H9 (cell line): ENCODE data around the gene HIPK3. TPM values are rescaled to one million over a fixed set of nuclear protein-coding genes. Genes with fewer than 3 reads are reported as not detected.

Source experiments
- DNase-seq: peaks from one replicate; pipeline ENCODE4 v3.0.0-alpha.2; 2017
- H2AFZ ChIP-seq: one replicate; pipeline ENCODE4 v1.6.1; 2013; ENCODE audit warnings: mild to moderate bottlenecking, low read length, control low read depth, moderate library complexity
- H2AK5ac ChIP-seq: 2 replicates; pipeline ENCODE4 v1.6.1; 2013; ENCODE audit warnings: low read length, control low read depth, mixed read lengths; ENCODE audit not compliant: insufficient read length
- H2BK120ac ChIP-seq: one replicate; pipeline ENCODE4 v1.6.1; 2013; ENCODE audit warnings: low read depth, mild to moderate bottlenecking, low read length, control low read depth, inconsistent platforms; ENCODE audit not compliant: poor library complexity, severe bottlenecking
- H2BK12ac ChIP-seq: 2 replicates; pipeline ENCODE4 v1.6.1; 2013; ENCODE audit warnings: low read length, control low read depth, mixed read lengths, low read depth; ENCODE audit not compliant: insufficient read length
- H2BK15ac ChIP-seq: 2 replicates; pipeline ENCODE4 v1.6.1; 2013; ENCODE audit warnings: low read depth, low read length, control low read depth
- H2BK20ac ChIP-seq: one replicate; pipeline ENCODE4 v1.6.1; 2013; ENCODE audit warnings: low read depth, mild to moderate bottlenecking, low read length, control low read depth, inconsistent platforms; ENCODE audit not compliant: poor library complexity, severe bottlenecking
- H2BK5ac ChIP-seq: 2 replicates; pipeline ENCODE4 v1.6.1; 2013; ENCODE audit warnings: low read length, control low read depth, mixed read lengths; ENCODE audit not compliant: insufficient read length
- H3K14ac ChIP-seq: 2 replicates; pipeline ENCODE4 v1.6.1; 2013; ENCODE audit warnings: low read length, control low read depth; ENCODE audit not compliant: insufficient read depth
- H3K18ac ChIP-seq: 2 replicates; pipeline ENCODE4 v1.6.1; 2013; ENCODE audit warnings: low read depth, mild to moderate bottlenecking, mixed read lengths, low read length, control low read depth; ENCODE audit not compliant: insufficient read length
- H3K23ac ChIP-seq: 2 replicates; pipeline ENCODE4 v1.6.1; 2013; ENCODE audit warnings: low read length, control low read depth, mixed read lengths, low read depth; ENCODE audit not compliant: insufficient read length
- H3K23me2 ChIP-seq: 2 replicates; pipeline ENCODE4 v1.6.1; 2013; ENCODE audit warnings: low read depth, mild to moderate bottlenecking, mixed read lengths, low read length, control low read depth; ENCODE audit not compliant: insufficient read length, poor library complexity, severe bottlenecking
- H3K27ac ChIP-seq: 2 replicates; pipeline ENCODE4 v1.5.1; 2013; ENCODE audit warnings: low read length, control low read depth, mixed read lengths, low read depth; ENCODE audit not compliant: insufficient read length
- H3K27me3 ChIP-seq: 2 replicates; pipeline ENCODE4 v1.6.1; 2013; ENCODE audit warnings: low read length, control low read depth, inconsistent platforms; ENCODE audit not compliant: insufficient read depth
- H3K4ac ChIP-seq: 2 replicates; pipeline ENCODE4 v1.6.1; 2013; ENCODE audit warnings: low read depth, mild to moderate bottlenecking, control low read depth, inconsistent platforms, low read length, moderate library complexity
- H3K4me1 ChIP-seq: 2 replicates; pipeline ENCODE4 v1.6.1; 2013; ENCODE audit warnings: low read length, control low read depth, inconsistent platforms; ENCODE audit not compliant: insufficient read depth
- H3K4me2 ChIP-seq: 2 replicates; pipeline ENCODE4 v1.6.1; 2013; ENCODE audit warnings: low read length, control low read depth, mixed read lengths; ENCODE audit not compliant: insufficient read length, insufficient read depth
- H3K56ac ChIP-seq: 2 replicates; pipeline ENCODE4 v1.6.1; 2013; ENCODE audit warnings: low read depth, mild to moderate bottlenecking, mixed read lengths, low read length, control low read depth; ENCODE audit not compliant: insufficient read length
- H3K79me1 ChIP-seq: 2 replicates; pipeline ENCODE4 v1.6.1; 2013; ENCODE audit warnings: low read depth, mild to moderate bottlenecking, moderate library complexity, low read length, control low read depth, inconsistent platforms; ENCODE audit not compliant: insufficient read depth, poor library complexity, severe bottlenecking
- H3K79me2 ChIP-seq: 2 replicates; pipeline ENCODE4 v1.6.1; 2013; ENCODE audit warnings: low read length, control low read depth, inconsistent platforms; ENCODE audit not compliant: insufficient read depth
- H3K9ac ChIP-seq: 2 replicates; pipeline ENCODE4 v1.6.1; 2013; ENCODE audit warnings: low read length, control low read depth, mixed read lengths; ENCODE audit not compliant: insufficient read length; ENCODE audit errors: extremely low read depth
- H3K9me3 ChIP-seq: one replicate; pipeline ENCODE4 v1.6.1; 2013; ENCODE audit warnings: low read depth, low read length, inconsistent platforms; ENCODE audit not compliant: control insufficient read depth
- H3T11ph ChIP-seq: one replicate; pipeline ENCODE4 v1.6.1; 2013; ENCODE audit warnings: mild to moderate bottlenecking, low read length, control low read depth, inconsistent platforms
- H4K20me1 ChIP-seq: one replicate; pipeline ENCODE4 v1.6.1; 2013; ENCODE audit not compliant: control insufficient read depth, insufficient read length, insufficient read depth
- H4K5ac ChIP-seq: 2 replicates; pipeline ENCODE4 v1.6.1; 2013; ENCODE audit warnings: low read depth, mild to moderate bottlenecking, mixed read lengths, low read length, control low read depth; ENCODE audit not compliant: insufficient read length
- H4K8ac ChIP-seq: replicated peaks from 2 replicates; pipeline ENCODE4 v1.6.1; 2013; ENCODE audit warnings: low read length, control low read depth, mixed read lengths, low read depth; ENCODE audit not compliant: insufficient read length
- H4K91ac ChIP-seq: 2 replicates; pipeline ENCODE4 v1.6.1; 2013; ENCODE audit warnings: low read depth, mild to moderate bottlenecking, moderate library complexity, mixed read lengths, low read length, control low read depth; ENCODE audit not compliant: insufficient read length
- H3K27ac Mint-ChIP-seq, 3 experiments: 2 replicates in 2 of 3; 3 replicates in 1 of 3; pipeline ENCODE4 v1.8.0; 2020 to 2021; ENCODE audit warnings: mixed read lengths in 3 of 3, mild to moderate bottlenecking in 1 of 3, moderate library complexity in 1 of 3
- H3K27me3 Mint-ChIP-seq: 2 replicates; pipeline ENCODE4 v1.8.0; 2021; ENCODE audit warnings: low read depth, mild to moderate bottlenecking, moderate library complexity, mixed read lengths
- H3K36me3 Mint-ChIP-seq, 3 experiments: 2 replicates in 2 of 3; 3 replicates in 1 of 3; pipeline ENCODE4 v1.8.0; 2020 to 2021; ENCODE audit warnings: low read depth in 3 of 3, mixed read lengths in 3 of 3; ENCODE audit not compliant: insufficient read depth in 1 of 3
- H3K4me1 Mint-ChIP-seq, 2 experiments: 2 replicates each; pipeline ENCODE4 v1.8.0; 2020; ENCODE audit warnings: mixed read lengths in 2 of 2
- H3K4me3 Mint-ChIP-seq, 2 experiments: 2 replicates in 1 of 2; 3 replicates in 1 of 2; pipeline ENCODE4 v1.8.0; 2020 to 2021; ENCODE audit warnings: mild to moderate bottlenecking in 2 of 2, mixed read lengths in 2 of 2, moderate library complexity in 1 of 2
- H3K9me3 Mint-ChIP-seq, 2 experiments: 2 replicates in 1 of 2; 3 replicates in 1 of 2; pipeline ENCODE4 v1.8.0; 2020; ENCODE audit warnings: mild to moderate bottlenecking in 2 of 2, mixed read lengths in 2 of 2, moderate library complexity in 1 of 2
- CTCF ChIP-seq: fragments of 200-600 bp; sonication (generic); conservative IDR thresholded peaks from 3 replicates; pipeline ENCODE4 v1.8.0; 2021; ENCODE audit warnings: antibody characterized with exemption, mild to moderate bottlenecking
- WGBS: extraction: QIAGEN DNeasy Blood & Tissue Kit; methylation state at CpG from one replicate; pipeline ENCODE4 v1.1.7; 2013; ENCODE audit warnings: missing lambda C conversion rate, low lambda C conversion rate, mixed read lengths; ENCODE audit not compliant: insufficient read length; ENCODE audit errors: extremely low coverage; 5-methylcytosine and 5-hydroxymethylcytosine counted together
- total RNA-seq: library from RNA; stranded (reverse); gene quantifications from 2 replicates; pipeline ENCODE4 v1.2.1, GENCODE V29; 2021

Gene HIPK3
- total RNA-seq, 1 experiment from 2014 or later, result 23.4 TPM

DNA sequence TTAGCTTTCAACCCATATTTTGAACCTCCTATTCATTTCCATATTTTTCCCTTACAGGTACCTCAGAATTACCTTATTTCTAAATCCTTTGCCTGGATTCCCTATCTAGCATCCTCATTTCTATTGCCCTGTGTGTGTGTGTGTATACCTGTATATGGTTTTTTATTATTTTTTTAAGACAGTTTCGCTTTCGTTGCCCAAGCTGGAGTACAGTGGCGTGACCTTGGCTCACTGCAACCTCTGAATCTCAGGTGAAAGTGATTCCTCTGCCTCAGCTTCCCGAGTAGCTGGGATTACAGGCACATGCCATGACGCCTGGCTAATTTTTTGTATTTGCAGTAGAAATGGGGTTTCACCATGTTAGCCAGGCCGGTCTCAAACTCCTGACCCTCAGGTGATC is 12.6 kb downstream of the HIPK3 start:
- no peaks in the 10 kb centered on the region for H4K20me1 ChIP-seq
- Mint-ChIP-seq H3K27ac (no peak overlapping the region; a peak in 1 of 7 replicates), H3K27me3 (no peaks in the 10 kb centered on the region), H3K4me1 (peaks cover 7% of the 10 kb centered on the region in 2 experiments; a peak in 3 of 4 replicates), H3K9me3 (no peaks in the 10 kb centered on the region; a peak in 1 of 5 replicates), H3K4me3 (no peak overlapping the region), H3K36me3 (no peaks in the 10 kb centered on the region; a peak in 2 of 7 replicates)
- H2BK120ac ChIP-seq, result no peak overlapping the region
- no peak overlapping the region for H3K4me2 ChIP-seq
- H4K5ac ChIP-seq, result no peak overlapping the region
- H3K4ac ChIP-seq, result no peak overlapping the region
- H2BK20ac ChIP-seq, result no peak overlapping the region
- no peaks in the 10 kb centered on the region for H3K9me3 ChIP-seq
- peaks cover 5% of the 10 kb centered on the region; the same call in 1 of the 2 replicates for H3K79me2 ChIP-seq
- no peak overlapping the region for H3K14ac ChIP-seq
- H3K56ac ChIP-seq, result no peak overlapping the region
- H2AK5ac ChIP-seq, result no peak overlapping the region
- H4K91ac ChIP-seq, result no peak overlapping the region
- H3K27me3 ChIP-seq, result no peaks in the 10 kb centered on the region
- no peak overlapping the region for H3K9ac ChIP-seq
- no peaks in the 10 kb centered on the region for H3K23me2 ChIP-seq
- no peak overlapping the region for H3K27ac ChIP-seq
- H4K8ac ChIP-seq, result no peak overlapping the region
- peaks cover 5% of the 10 kb centered on the region for H3K79me1 ChIP-seq
- no peak overlapping the region for H2AFZ ChIP-seq
- no peak overlapping the region for H3T11ph ChIP-seq
- no peak overlapping the region for H2BK15ac ChIP-seq
- no peak overlapping the region for H3K23ac ChIP-seq
- WGBS, result no CpG with 5 or more reads among the region's 6 CpGs
- DNase-seq, result no peak
- no peak for TF ChIP-seq CTCF
- no peak overlapping the region for H3K18ac ChIP-seq
- H2BK12ac ChIP-seq, result no peak overlapping the region
- no peak overlapping the region for H2BK5ac ChIP-seq
- H3K4me1 ChIP-seq, result no peaks in the 10 kb centered on the region
